GM23248 (cell line): ENCODE data around the gene TRAPPC12.

Source experiments
- EZH2 ChIP-seq: fragments of 200-600 bp; sonication (generic); IDR thresholded peaks from 2 replicates; pipeline ENCODE4 v1.6.1; 2018; ENCODE audit warnings: antibody characterized with exemption, mild to moderate bottlenecking; ENCODE audit not compliant: insufficient read depth, poor library complexity, severe bottlenecking
- EZH2phosphoT487 ChIP-seq: fragments of 200-600 bp; sonication (generic); IDR thresholded peaks from 2 replicates; pipeline ENCODE4 v1.6.1; 2018; ENCODE audit warnings: antibody characterized with exemption, moderate library complexity, mild to moderate bottlenecking, low read depth; ENCODE audit not compliant: insufficient read depth

DNA sequence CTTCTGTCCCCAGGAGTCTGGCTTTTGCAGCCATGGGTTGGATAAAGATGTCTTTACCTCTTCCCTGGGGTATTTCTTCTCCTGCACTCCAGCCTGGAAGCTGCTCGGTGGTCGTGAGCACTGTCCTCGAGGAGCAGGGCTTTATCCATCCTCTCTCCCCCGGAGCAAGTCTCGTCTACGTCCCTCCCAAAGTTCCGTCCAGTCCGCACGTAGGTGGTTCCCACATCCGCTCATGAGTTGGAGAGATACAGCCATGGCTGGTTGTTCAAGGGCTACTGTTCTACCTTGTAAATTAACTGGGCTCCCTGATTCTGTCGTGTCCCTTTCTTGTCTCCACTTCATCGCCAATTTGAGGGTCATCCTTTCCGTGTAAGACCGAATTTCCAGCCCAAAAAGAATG is 47.1 kb downstream of the TRAPPC12 start:
- no peak for TF ChIP-seq EZH2
- no peak for TF ChIP-seq EZH2phosphoT487
